ENCODE data around the gene NKTR. TPM values are rescaled to one million over a fixed set of nuclear protein-coding genes. Genes with fewer than 3 reads are reported as not detected.

The NKTR gene
- total RNA-seq, 1 experiment from 2014 or later: 39.0 TPM

DNA sequence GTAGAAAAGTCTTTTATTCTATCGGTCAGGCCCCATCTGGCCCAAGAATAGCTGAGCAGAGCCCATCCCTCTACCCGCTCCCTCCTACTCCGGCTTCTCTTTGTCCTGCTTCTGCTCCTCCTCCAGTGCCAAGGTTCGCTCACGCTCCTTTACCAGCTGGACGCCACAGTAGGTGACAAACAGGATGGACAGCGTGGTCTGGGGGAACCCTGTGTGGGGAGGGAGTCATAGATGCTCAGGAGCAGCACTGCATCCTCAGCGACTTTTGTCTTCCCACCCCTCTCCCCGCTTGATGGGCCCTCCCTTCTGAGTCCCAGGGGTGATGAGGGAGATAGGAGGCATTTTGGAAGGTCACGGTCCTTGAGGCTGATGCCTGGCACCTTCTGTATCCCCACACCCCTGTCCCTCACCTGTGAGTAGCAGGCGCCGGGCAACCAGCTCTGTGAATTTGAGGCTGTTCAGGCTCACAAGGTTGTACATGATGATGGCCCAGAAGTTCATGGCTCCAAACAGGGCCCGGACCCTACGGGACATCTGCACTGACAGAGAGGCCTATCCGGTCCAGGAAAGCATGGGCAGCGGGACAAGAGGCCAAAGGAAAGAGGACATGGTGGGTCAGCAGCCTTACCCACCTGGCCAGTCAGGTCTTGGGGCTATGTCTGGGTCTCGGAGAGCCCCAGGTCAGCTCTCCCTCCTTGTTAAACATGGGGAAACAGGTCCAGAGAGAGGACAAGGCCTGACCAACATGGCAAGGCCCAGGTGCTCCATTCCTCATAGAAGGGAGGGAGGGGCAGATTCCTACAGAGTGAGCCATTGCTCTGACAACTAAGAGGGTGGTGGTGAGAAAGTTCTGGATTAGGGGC is 92.4 kb downstream of the NKTR start:
- no peak for TF ChIP-seq TCF7L2 (IDR thresholded peaks at IDR 0.05; ENCODE audit: low read depth, low read length)
- TF ChIP-seq POLR2AphosphoS5 (IDR thresholded peaks at IDR 0.05; ENCODE audit: low read depth, low read length): no peak
- TF ChIP-seq, protein P1, sequence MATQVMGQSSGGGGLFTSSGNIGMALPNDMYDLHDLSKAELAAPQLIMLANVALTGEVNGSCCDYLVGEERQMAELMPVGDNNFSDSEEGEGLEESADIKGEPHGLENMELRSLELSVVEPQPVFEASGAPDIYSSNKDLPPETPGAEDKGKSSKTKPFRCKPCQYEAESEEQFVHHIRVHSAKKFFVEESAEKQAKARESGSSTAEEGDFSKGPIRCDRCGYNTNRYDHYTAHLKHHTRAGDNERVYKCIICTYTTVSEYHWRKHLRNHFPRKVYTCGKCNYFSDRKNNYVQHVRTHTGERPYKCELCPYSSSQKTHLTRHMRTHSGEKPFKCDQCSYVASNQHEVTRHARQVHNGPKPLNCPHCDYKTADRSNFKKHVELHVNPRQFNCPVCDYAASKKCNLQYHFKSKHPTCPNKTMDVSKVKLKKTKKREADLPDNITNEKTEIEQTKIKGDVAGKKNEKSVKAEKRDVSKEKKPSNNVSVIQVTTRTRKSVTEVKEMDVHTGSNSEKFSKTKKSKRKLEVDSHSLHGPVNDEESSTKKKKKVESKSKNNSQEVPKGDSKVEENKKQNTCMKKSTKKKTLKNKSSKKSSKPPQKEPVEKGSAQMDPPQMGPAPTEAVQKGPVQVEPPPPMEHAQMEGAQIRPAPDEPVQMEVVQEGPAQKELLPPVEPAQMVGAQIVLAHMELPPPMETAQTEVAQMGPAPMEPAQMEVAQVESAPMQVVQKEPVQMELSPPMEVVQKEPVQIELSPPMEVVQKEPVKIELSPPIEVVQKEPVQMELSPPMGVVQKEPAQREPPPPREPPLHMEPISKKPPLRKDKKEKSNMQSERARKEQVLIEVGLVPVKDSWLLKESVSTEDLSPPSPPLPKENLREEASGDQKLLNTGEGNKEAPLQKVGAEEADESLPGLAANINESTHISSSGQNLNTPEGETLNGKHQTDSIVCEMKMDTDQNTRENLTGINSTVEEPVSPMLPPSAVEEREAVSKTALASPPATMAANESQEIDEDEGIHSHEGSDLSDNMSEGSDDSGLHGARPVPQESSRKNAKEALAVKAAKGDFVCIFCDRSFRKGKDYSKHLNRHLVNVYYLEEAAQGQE (IDR thresholded peaks at IDR 0.05; ENCODE audit: insufficient read depth in 1 of 2, low read depth in 2 of 2, low read length in 1 of 2): no peak
- TF ChIP-seq SIN3A (IDR thresholded peaks at IDR 0.05; ENCODE audit: borderline replicate concordance, insufficient read depth, low read depth, low read length): no peak
- TF ChIP-seq, protein P2, sequence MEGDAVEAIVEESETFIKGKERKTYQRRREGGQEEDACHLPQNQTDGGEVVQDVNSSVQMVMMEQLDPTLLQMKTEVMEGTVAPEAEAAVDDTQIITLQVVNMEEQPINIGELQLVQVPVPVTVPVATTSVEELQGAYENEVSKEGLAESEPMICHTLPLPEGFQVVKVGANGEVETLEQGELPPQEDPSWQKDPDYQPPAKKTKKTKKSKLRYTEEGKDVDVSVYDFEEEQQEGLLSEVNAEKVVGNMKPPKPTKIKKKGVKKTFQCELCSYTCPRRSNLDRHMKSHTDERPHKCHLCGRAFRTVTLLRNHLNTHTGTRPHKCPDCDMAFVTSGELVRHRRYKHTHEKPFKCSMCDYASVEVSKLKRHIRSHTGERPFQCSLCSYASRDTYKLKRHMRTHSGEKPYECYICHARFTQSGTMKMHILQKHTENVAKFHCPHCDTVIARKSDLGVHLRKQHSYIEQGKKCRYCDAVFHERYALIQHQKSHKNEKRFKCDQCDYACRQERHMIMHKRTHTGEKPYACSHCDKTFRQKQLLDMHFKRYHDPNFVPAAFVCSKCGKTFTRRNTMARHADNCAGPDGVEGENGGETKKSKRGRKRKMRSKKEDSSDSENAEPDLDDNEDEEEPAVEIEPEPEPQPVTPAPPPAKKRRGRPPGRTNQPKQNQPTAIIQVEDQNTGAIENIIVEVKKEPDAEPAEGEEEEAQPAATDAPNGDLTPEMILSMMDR (IDR thresholded peaks at IDR 0.05): no peak
- in situ Hi-C loops (cut with HindIII; ENCODE audit: low pct_unique_long_range_greater_than_20kb, low sequenced_read_pairs) (no loop called here), intact Hi-C loops (cut with micrococcal nuclease; ENCODE audit: unreplicated experiment) (no loop called here)
- ChIA-PET CTCF (no interaction called here), POLR2A (no interaction called here)
- no peaks in the 10 kb centered on the region for H3K4me1 ChIP-seq (ENCODE audit: control insufficient read depth, insufficient read depth, low read length)
- no TSS peak for BruUV-seq (replicated peaks)
- ATAC-seq (no peak), DNase-seq (ENCODE audit: low read depth, low spot score) (no peak)
- no peak overlapping the region for H3K27ac ChIP-seq (ENCODE audit: low read length)
- H3K4me3 ChIP-seq (ENCODE audit: low read depth in 2 of 2, low read length in 2 of 2): no peak overlapping the region
- H3K27me3 ChIP-seq (ENCODE audit: control insufficient read depth, insufficient read depth, low read length): no peaks in the 10 kb centered on the region
- no peaks in the 10 kb centered on the region for H3K36me3 ChIP-seq (ENCODE audit: control insufficient read depth, insufficient read depth, low read length)
- H3K9me3 ChIP-seq (ENCODE audit: control insufficient read depth, insufficient read depth, low read depth, low read length): no peaks in the 10 kb centered on the region

DNA sequence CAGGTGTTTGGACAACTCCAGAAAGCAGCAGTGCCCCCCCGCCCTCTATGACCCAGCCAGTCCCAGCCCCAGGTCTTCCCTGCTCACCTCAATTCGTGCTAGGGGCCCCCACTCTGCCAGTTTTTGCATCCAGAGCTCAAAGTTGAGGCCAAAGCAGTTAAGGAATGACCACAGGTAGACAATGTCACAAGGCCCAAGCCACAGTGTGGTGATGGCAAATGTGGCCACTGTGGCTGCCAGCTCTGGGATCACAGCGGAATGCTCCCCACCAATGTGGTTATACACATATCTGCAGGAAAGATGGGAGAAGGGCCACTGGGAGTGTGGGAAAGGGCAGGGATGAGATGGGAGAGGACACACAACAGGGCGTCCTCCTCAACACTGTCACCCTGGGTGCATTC is 93.0 kb downstream of the NKTR start:
- ChIA-PET POLR2A (no interaction called here), CTCF (no interaction called here)
- no peaks in the 10 kb centered on the region for H3K9me3 ChIP-seq (ENCODE audit: control insufficient read depth, insufficient read depth, low read depth, low read length)
- TF ChIP-seq POLR2AphosphoS5 (IDR thresholded peaks at IDR 0.05; ENCODE audit: low read depth, low read length) (no peak), TCF7L2 (IDR thresholded peaks at IDR 0.05; ENCODE audit: low read depth, low read length) (no peak), SIN3A (IDR thresholded peaks at IDR 0.05; ENCODE audit: borderline replicate concordance, insufficient read depth, low read depth, low read length) (no peak)
- TF ChIP-seq, protein P2 (IDR thresholded peaks at IDR 0.05): no peak
- TF ChIP-seq, protein P1 (IDR thresholded peaks at IDR 0.05; ENCODE audit: insufficient read depth in 1 of 2, low read depth in 2 of 2, low read length in 1 of 2): no peak
- no TSS peak for BruUV-seq (replicated peaks)
- in situ Hi-C loops (cut with HindIII; ENCODE audit: low pct_unique_long_range_greater_than_20kb, low sequenced_read_pairs): no loop called here
- H3K4me1 ChIP-seq (ENCODE audit: control insufficient read depth, insufficient read depth, low read length): no peaks in the 10 kb centered on the region
- no peaks in the 10 kb centered on the region for H3K36me3 ChIP-seq (ENCODE audit: control insufficient read depth, insufficient read depth, low read length)
- no peak overlapping the region for H3K27ac ChIP-seq (ENCODE audit: low read length)
- H3K4me3 ChIP-seq (ENCODE audit: low read depth in 2 of 2, low read length in 2 of 2): no peak overlapping the region
- H3K27me3 ChIP-seq (ENCODE audit: control insufficient read depth, insufficient read depth, low read length): no peaks in the 10 kb centered on the region
- intact Hi-C loops (cut with micrococcal nuclease; ENCODE audit: unreplicated experiment): no loop called here
- ATAC-seq (no peak), DNase-seq (ENCODE audit: low read depth, low spot score) (no peak)

All from Panc1 (cell line).